ENCODE results near the gene CUL7.
"Not testable (repeated sequence)": the region's sequence is repeated elsewhere in the genome, so short reads cannot be mapped to it uniquely, and the experiment has no call there.

CUL7 gene

GRCh38 chr6:43013097-43013842 is 40.4 kb downstream of the CUL7 start:
- DNase-seq, result no peak

- no peak for DNase-seq
Observed at GRCh38 chr6:43012364-43012763, 41.3 kb downstream of the CUL7 start.

- DNase-seq, result no peak
Observed at GRCh38 chr6:43011207-43011606, 42.4 kb downstream of the CUL7 start.

- DNase-seq, result peak; percentile 32
Observed at GRCh38 chr6:43009124-43009523, 44.5 kb downstream of the CUL7 start.

GRCh38 chr6:43007126-43007525 is 46.5 kb downstream of the CUL7 start:
- no peak for DNase-seq

GRCh38 chr6:43006251-43006650 is 47.4 kb downstream of the CUL7 start:
- DNase-seq, result no peak

- no peak for DNase-seq
Observed at GRCh38 chr6:43005844-43006243, 47.8 kb downstream of the CUL7 start.

GRCh38 chr6:43001843-43002242 is 51.8 kb downstream of the CUL7 start:
- no peak for DNase-seq

- not testable (repeated sequence) for DNase-seq
Observed at GRCh38 chr6:42998205-42998604, 55.4 kb downstream of the CUL7 start.

GRCh38 chr6:42996513-42996912 is 57.1 kb downstream of the CUL7 start:
- DNase-seq, result no peak

GRCh38 chr6:42993445-42993844 is 60.2 kb downstream of the CUL7 start:
- no peak for DNase-seq

GRCh38 chr6:42989923-42990322 is 63.7 kb downstream of the CUL7 start:
- no peak for DNase-seq

- no peak for DNase-seq
Observed at GRCh38 chr6:42988486-42989020, 65.1 kb downstream of the CUL7 start.
